ENCODE results near the gene KLHDC8B. TPM values are rescaled to one million over a fixed set of nuclear protein-coding genes. Genes with fewer than 3 reads are reported as not detected.

Gene KLHDC8B
- total and polyA plus RNA-seq, 2 of the 4 experiments (the other 2 are of a cell fraction), result 16.3 to 16.5 TPM

DNA sequence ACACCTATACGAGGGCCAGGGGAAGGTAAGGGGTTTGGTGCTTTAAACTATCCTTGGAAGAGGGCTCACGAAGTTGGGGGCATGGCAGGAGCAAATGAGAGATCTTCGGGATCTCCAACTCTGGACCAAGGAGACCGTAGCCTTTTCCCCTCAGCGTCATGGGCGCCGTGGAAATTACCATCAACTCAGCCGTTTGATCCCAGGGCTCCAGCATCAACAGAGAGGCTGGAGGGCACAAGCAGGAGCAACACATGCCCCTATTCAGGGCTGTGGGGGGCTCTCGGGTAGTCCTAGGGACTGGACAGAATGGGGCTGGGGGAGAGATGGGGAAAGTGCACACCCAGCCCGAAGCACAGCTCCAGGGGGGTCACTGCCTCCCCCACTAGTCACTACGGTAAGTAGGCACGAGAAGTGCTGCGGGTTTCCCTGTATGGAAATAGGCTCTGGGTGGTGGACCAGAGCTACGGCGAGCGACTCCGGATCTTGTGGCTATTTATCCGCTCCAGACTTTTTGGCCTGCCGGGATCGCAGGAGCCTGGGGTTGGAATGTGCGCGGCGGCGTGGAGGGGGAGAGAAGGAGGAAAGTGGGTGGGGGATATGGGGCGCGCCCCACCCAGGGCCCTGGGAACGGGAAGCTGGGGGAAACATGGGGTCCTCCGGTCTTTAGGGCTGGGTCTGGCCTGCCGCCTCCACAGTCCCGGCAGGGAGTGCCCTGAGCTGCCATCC lies 38.0 kb upstream of the KLHDC8B start:
- CTCF ChIA-PET, result no interaction called here

More for the DNA sequence above, 38.0 kb upstream of the KLHDC8B start:
- Histone ChIP-seq H3K4me1 (ENCODE audit: control insufficient read depth, insufficient read depth, low read length) (peaks cover 9% of the 10 kb centered on the region), H2AK5ac (ENCODE audit: low read depth, low read length) (peak overlapping the region; percentile 97), H3K4ac (ENCODE audit: low read depth, low read length) (peak overlapping the region; percentile 98), H4K91ac (ENCODE audit: insufficient read depth, low read depth, low read length) (peak overlapping the region; percentile 99), H3K79me1 (ENCODE audit: low read depth in 1 of 2, low read length in 2 of 2) (peaks cover 14 to 57% of the 10 kb centered on the region in 2 experiments), H2BK5ac (ENCODE audit: low read depth, low read length, poor library complexity, severe bottlenecking) (peak overlapping the region; percentile 97), H2BK20ac (ENCODE audit: low read depth, low read length) (no peak overlapping the region), H3K4me2 (ENCODE audit: low read depth, low read length) (peak overlapping the region; percentile 88), H3K9me1 (ENCODE audit: insufficient read depth, low read length) (peaks cover 37% of the 10 kb centered on the region), H3K56ac (ENCODE audit: extremely low read depth, insufficient read depth, low read length) (peak overlapping the region; percentile 87), H4K5ac (ENCODE audit: low read depth, low read length) (peak overlapping the region; percentile 98), H4K8ac (ENCODE audit: low read depth in 2 of 2, low read length in 2 of 2) (peak overlapping the region; percentile 83 to 94), H3K36me3 (ENCODE audit: control insufficient read depth, insufficient read depth, low read length) (peaks cover 32% of the 10 kb centered on the region), H2AFZ (replicated peaks; ENCODE audit: low read length, poor library complexity) (peak overlapping the region; percentile 97), H3K27me3 (ENCODE audit: control insufficient read depth, insufficient read depth, low read length) (no peaks in the 10 kb centered on the region), H2BK15ac (ENCODE audit: low read depth, low read length) (peak overlapping the region; percentile 67; the same call in 2 of the 3 replicates), H3K9ac (ENCODE audit: low read depth, low read length) (peak overlapping the region; percentile 97), H2BK120ac (ENCODE audit: low read depth, low read length) (peak overlapping the region; percentile 69), H4K20me1 (ENCODE audit: insufficient read depth, low read length) (peaks cover 12% of the 10 kb centered on the region), H3K27ac (ENCODE audit: insufficient read depth, low read length) (peak overlapping the region; percentile 99), H3K18ac (ENCODE audit: low read depth, low read length) (peak overlapping the region; percentile 97), H3K23ac (ENCODE audit: low read depth, low read length) (peak overlapping the region; percentile 88), H3K14ac (replicated peaks; ENCODE audit: low read depth, low read length) (peak overlapping the region; percentile 92), H3K9me3 (ENCODE audit: control insufficient read depth, insufficient read depth, low read length) (no peaks in the 10 kb centered on the region), H3K4me3 (ENCODE audit: insufficient read depth, low read depth, low read length) (peak overlapping the region; percentile 68), H2AK9ac (replicated peaks; ENCODE audit: low read depth, low read length, poor library complexity) (peak overlapping the region; percentile 97)
- 0% methylated on average over 5 of the region's 30 CpGs; no CpG with 5 or more reads in 1 of the 2 experiments for WGBS, 2 experiments (ENCODE audit: extremely low coverage in 2 of 2, insufficient read length in 1 of 2)
- ATAC-seq (ENCODE audit: low read depth), result peak; percentile 85
- dilution Hi-C loops (cut with HindIII; ENCODE audit: low sequenced_read_pairs, unreplicated experiment) (no loop called here), in situ Hi-C loops (cut with MboI; ENCODE audit: low sequenced_read_pairs) (no loop called here), intact Hi-C loops (cut with micrococcal nuclease) (loop anchor here (2.0 kb wide), 1 partner anchor 143 kb away; the partner anchor contains the start of gene C3orf62)
- POLR2A ChIA-PET (ENCODE audit: unreplicated experiment), result interaction anchor here (0.5 to 1.2 kb wide), 5 partner anchors 12 to 345 kb away, joined by 3 to 7 read pairs (median 4); partner anchors contain the start of gene USP19
- DNase-seq, result peak; percentile 85
- TF ChIP-seq POLR2A (IDR thresholded peaks at IDR 0.05; ENCODE audit: low read depth, low read length) (0 out of 2 replicates have a peak, but pooled peaks have one; percentile 46), MAZ (IDR thresholded peaks at IDR 0.05; ENCODE audit: borderline replicate concordance, low read depth, low read length) (peak; percentile 88), RFX5 (IDR thresholded peaks at IDR 0.05; ENCODE audit: low read depth, low read length) (no peak)
- BruUV-seq (replicated peaks), result no TSS peak
